Measurements from ENCODE around the gene MALT1.
"Not testable (repeated sequence)": the region's sequence is repeated elsewhere in the genome, so short reads cannot be mapped to it uniquely, and the experiment has no call there.

MALT1 gene

GRCh38 chr18:58723810-58724602 is 52.7 kb downstream of the MALT1 start:
- Histone ChIP-seq H3K27ac (no peak overlapping the region), H3K4me3 (no peak overlapping the region)

DNA sequence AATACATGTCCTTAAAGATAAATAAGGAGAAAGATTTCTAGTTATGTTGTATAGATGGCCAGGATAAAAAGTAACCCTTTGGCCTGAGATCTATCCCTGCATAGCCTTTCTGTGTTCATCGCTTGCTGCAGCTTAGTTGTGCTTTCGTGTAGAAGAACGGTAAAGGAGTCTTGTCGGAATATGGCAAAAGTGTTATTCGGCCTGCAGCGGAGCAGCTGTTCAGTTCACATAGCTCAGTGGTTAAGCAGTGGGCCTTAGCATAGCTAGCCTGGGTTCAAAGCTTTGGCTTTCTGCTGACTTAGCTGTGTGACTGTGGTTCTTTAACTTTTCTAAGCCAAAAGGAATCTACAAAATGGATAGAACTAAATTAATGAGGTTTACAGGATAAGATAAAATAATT is 55.4 kb downstream of the MALT1 start:
- no peak overlapping the region for H3K27ac ChIP-seq
- H3K4me3 ChIP-seq = no peak overlapping the region

- no peak overlapping the region for H3K4me3 ChIP-seq
- H3K27ac ChIP-seq = no peak overlapping the region
Measured at GRCh38 chr18:58727776-58728500, 56.7 kb downstream of the MALT1 start.

DNA sequence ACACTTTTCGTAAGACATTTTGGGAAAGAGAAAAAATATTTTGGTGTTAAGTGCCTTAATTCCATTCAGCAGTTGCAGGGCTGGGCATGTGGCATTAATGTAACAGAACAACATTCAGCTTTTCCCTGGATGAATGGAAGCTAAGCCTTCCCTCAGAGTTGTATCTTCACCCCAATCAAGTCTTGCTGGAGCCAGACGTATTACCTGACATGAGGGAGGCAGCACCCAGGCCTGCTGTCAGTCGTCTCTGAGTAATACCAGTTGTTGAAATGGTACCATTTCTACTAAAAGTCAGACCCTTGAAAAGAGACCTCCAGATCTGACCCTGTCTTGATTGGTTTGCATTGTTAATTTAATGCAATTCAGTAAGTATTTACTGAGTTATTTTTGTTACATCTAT is 57.5 kb downstream of the MALT1 start:
- Histone ChIP-seq H3K4me3 (no peak overlapping the region), H3K27ac (no peak overlapping the region)

- Histone ChIP-seq H3K27ac (no peak overlapping the region), H3K4me3 (no peak overlapping the region)
Measured at GRCh38 chr18:58730618-58731017, 59.4 kb downstream of the MALT1 start.

DNA sequence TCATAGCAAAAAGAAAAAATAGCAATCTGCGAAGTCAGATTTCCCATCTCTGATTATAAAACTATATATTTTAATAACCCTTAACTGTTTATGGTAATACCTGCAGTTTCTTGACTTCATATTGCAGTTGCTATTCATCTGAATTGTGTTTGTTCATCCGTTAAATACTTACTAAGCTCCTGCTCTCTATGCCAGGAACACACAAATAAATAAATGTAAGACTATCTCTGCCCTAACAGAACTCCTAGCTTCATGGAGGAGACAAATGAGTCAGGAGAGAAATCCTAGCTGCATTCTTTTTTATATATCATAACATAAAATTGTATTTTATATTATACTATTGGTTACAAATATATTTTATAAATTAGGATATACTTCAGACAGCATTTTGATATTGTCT is 61.2 kb downstream of the MALT1 start:
- H3K27ac ChIP-seq = no peak overlapping the region
- H3K4me3 ChIP-seq = no peak overlapping the region

DNA sequence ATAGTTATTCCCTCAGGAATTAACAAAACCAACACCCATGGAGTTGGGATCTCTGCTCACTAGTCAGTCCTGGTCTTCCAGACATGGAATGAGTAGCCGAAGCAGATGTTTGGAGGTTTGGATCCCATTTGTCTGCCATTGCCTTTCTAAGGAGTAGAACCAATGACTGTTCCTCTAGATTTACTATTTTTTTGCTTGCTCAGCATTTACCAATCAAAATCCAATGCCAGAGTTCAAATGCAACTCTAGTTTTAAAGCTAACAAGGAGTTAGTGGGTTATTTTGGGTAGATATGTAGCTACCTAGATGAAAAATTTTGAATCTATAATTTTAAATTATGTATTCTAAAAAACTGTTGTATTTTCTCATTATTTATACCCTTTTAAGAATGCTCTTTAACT is 62.6 kb downstream of the MALT1 start:
- no peak overlapping the region for H3K4me3 ChIP-seq
- H3K27ac ChIP-seq = no peak overlapping the region

DNA sequence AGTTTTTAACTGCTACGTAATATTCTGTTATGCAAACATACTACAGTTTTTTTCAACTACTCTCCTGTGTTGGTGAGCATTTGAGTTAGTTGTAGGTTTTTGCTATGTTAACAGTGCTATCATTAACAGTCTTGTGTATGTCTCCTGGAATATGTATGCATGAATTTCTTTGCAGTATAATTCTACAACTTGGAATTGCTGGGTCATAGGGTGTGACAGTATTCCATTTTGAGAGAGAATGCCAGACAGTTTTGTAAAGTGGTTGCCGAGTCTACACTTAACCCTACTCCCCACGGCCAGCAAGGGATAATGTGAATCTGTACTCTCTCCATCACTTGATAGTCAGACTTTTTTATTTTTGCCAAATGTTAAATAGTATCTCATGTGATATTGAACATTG is 67.1 kb downstream of the MALT1 start:
- Histone ChIP-seq H3K27ac (no peak overlapping the region), H3K4me3 (no peak overlapping the region)

- H3K27ac ChIP-seq = no peak overlapping the region
Measured at GRCh38 chr18:58745914-58746313, 74.6 kb downstream of the MALT1 start.

DNA sequence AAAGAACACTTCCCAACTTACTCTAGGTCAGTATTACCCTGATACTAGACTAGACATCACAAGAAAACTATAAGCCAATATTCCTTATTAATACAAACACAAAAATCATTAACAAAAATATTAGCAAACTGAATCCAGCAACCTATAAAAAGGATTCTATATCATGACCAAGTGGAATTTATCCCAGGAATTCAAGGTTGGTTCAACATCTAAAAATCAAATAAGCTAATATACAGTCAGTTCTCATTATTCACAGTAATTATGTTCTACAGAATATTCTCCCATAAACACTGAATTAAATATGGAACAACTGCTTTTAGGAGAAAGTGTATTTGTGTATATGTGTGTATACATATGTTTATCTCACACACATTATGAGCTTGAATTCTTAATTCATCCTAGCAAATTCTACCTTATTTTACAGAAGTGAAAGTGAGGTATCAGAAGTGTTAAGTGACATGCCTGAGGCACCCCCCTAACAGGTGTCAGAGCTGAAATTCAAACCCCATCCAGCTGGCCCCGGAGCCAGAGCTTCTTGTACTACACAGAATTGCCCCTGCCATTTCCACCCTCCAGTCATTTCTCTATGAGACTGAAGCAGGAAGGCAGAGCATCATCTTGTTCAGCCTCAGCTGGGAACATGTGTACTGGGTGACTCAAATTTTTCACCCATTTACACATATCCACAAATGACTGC is 77.8 kb downstream of the MALT1 start:
- no peak overlapping the region for H3K27ac ChIP-seq

More at GRCh38 chr18:58745914-58746313, 74.6 kb downstream of the MALT1 start:
- no peak overlapping the region for H3K4me3 ChIP-seq

GRCh38 chr18:58753976-58754375 is 82.7 kb downstream of the MALT1 start:
- no peak overlapping the region for H3K4me3 ChIP-seq
- no peak overlapping the region for H3K27ac ChIP-seq

More for the DNA sequence above, 77.8 kb downstream of the MALT1 start:
- H3K4me3 ChIP-seq = no peak overlapping the region

DNA sequence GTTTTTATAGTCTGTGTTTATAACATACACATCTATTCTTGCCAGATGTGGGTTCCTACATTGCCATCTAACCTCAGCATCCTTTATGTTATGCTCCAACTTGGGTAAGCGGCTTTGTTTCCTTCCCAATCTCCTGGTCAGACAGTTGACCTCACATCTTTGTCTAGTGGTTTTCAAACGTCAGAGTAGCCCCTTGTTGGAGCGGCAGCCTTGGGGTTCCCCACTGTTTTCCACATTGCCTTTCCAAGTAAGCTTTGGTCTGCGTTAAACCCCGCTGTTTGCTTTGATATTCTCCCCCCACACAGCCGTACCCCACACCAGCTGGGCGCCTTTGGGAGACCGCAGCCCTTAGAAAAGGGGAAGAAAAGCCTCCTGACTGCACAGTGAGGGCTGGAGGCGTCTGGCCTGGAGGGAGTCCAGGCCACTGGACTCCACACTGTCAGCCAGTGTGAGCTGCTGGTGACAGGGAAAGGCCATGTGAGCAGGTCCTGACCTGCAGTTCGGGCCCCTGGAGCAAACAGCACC is 83.3 kb downstream of the MALT1 start:
- H3K4me3 ChIP-seq = no peak overlapping the region
- peak overlapping the region in 1 of 21 experiments; percentile 37 for H3K27ac ChIP-seq

- H3K27ac ChIP-seq = no peak overlapping the region
- H3K4me3 ChIP-seq = no peak overlapping the region
Measured at GRCh38 chr18:58755304-58756010, 84.2 kb downstream of the MALT1 start.

- H3K4me3 ChIP-seq = no peak overlapping the region
- no peak overlapping the region for H3K27ac ChIP-seq
Measured at GRCh38 chr18:58756148-58756547, 84.9 kb downstream of the MALT1 start.

DNA sequence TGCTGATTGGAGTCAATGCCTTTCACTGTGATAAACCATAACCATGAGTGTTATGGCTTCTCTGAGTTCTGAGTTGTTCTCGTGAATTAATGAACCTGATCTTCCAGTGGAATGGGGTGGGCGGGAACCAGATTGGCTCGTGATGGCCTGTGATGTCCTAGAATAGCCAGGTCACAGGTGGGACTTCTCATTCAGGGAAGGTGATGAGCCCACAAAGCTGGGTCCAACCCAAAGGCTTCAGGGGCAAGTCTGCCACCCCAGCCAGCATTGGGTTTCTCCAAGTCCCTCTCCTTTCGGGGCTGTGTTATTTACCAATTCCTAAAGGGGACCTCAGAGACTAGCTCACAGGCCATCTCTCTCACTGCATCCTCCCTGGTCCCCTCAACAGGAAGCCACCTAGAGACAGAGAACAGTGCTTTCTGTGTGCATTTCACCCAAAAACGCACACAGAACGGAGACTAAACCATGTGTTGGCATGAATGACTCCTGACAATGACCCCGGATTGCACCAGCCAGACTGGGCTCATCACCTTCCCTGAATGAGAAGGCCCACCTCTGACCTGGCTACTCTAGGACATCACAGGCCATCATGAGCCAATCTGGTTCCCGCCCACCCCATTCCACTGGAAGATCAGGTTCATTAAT is 85.5 kb downstream of the MALT1 start:
- Histone ChIP-seq H3K4me3 (no peak overlapping the region), H3K27ac (no peak overlapping the region)

GRCh38 chr18:58757351-58757750 is 86.1 kb downstream of the MALT1 start:
- H3K27ac ChIP-seq, H3K4me3 ChIP-seq: not testable (repeated sequence)

GRCh38 chr18:58758046-58758445 is 86.8 kb downstream of the MALT1 start:
- no peak overlapping the region for H3K4me3 ChIP-seq

GRCh38 chr18:58758606-58759005 is 87.3 kb downstream of the MALT1 start:
- Histone ChIP-seq H3K27ac (no peak overlapping the region), H3K4me3 (no peak overlapping the region)

More at GRCh38 chr18:58758046-58758445, 86.8 kb downstream of the MALT1 start:
- H3K27ac ChIP-seq = no peak overlapping the region

- no peak overlapping the region for H3K27ac ChIP-seq
- H3K4me3 ChIP-seq = no peak overlapping the region
Measured at GRCh38 chr18:58761241-58761969, 90.1 kb downstream of the MALT1 start.
